Suprapubic skin (tissue), 4 donors: ENCODE results near the gene TOR1AIP2.

Source experiments
- POLR2A ChIP-seq, 2 donors: fragments of 450-650 bp; IDR thresholded peaks; one replicate each; pipeline ENCODE4 v1.6.1; 2017; ENCODE audit warnings: antibody characterized with exemption in 2 of 2, mild to moderate bottlenecking in 2 of 2, moderate library complexity in 2 of 2
- POLR2AphosphoS5 ChIP-seq, 3 donors: sonication (generic); formaldehyde crosslinking; IDR thresholded peaks; one replicate each; pipeline ENCODE4 v1.6.1; 2017; ENCODE audit warnings: antibody characterized with exemption in 3 of 3
- TF ChIP-seq, protein P1 (sequence below), 2 donors: fragments of 200-600 bp in 1 of 2; fragments of 450-650 bp in 1 of 2; sonication (generic) in 1 of 2; IDR thresholded peaks; one replicate each; pipeline ENCODE4 v1.5.1; 2016 to 2019; ENCODE audit warnings: antibody characterized with exemption in 2 of 2, mild to moderate bottlenecking in 1 of 2, moderate library complexity in 1 of 2

GRCh38 chr1:179822065-179822464, 55.5 kb downstream of the TOR1AIP2 start:
- TF ChIP-seq, protein P1, sequence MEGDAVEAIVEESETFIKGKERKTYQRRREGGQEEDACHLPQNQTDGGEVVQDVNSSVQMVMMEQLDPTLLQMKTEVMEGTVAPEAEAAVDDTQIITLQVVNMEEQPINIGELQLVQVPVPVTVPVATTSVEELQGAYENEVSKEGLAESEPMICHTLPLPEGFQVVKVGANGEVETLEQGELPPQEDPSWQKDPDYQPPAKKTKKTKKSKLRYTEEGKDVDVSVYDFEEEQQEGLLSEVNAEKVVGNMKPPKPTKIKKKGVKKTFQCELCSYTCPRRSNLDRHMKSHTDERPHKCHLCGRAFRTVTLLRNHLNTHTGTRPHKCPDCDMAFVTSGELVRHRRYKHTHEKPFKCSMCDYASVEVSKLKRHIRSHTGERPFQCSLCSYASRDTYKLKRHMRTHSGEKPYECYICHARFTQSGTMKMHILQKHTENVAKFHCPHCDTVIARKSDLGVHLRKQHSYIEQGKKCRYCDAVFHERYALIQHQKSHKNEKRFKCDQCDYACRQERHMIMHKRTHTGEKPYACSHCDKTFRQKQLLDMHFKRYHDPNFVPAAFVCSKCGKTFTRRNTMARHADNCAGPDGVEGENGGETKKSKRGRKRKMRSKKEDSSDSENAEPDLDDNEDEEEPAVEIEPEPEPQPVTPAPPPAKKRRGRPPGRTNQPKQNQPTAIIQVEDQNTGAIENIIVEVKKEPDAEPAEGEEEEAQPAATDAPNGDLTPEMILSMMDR (IDR thresholded peaks at IDR 0.05), result no peak
- TF ChIP-seq POLR2A (IDR thresholded peaks at IDR 0.05) (no peak), POLR2AphosphoS5 (IDR thresholded peaks at IDR 0.05) (no peak)
